H1 (cell line): Measurements from ENCODE around the gene SLC35D2. TPM values are rescaled to one million over a fixed set of nuclear protein-coding genes. Genes with fewer than 3 reads are reported as not detected.

Experiments used
- E2F6 ChIP-seq: IDR thresholded peaks from 2 replicates; pipeline ENCODE4 v1.6.1; 2012; ENCODE audit warnings: inconsistent platforms
- POU5F1 ChIP-seq: IDR thresholded peaks from 2 replicates; pipeline ENCODE4 v1.6.1; 2011; ENCODE audit warnings: low read depth, mild to moderate bottlenecking, low read length, moderate library complexity
- RAD21 ChIP-seq, 2 experiments: IDR thresholded peaks in 1 of 2; conservative IDR thresholded peaks in 1 of 2; 2 replicates each; pipeline ENCODE4 v1.6.1; 2011; ENCODE audit warnings: low read depth in 2 of 2, low read length in 2 of 2, improper control_type of control experiment in 1 of 2, inconsistent platforms in 1 of 2, mild to moderate bottlenecking in 1 of 2, moderate library complexity in 1 of 2
- SIN3A ChIP-seq, 2 experiments: IDR thresholded peaks in 1 of 2; conservative IDR thresholded peaks in 1 of 2; 2 replicates each; pipeline ENCODE4 v1.6.1; 2011 to 2012; ENCODE audit warnings: low read length in 2 of 2, improper control_type of control experiment in 1 of 2, low read depth in 1 of 2, mild to moderate bottlenecking in 1 of 2
- polyA plus RNA-seq, 7 experiments: library from polyadenylated mRNA; depleted of rRNA in 3 of 7; stranded (reverse) in 5 of 7; unstranded in 2 of 7; fragments of >200 nt in 5 of 7; fragments of 200-250 nt in 2 of 7; gene quantifications; 1 replicate in 5 of 7; 2 replicates in 1 of 7; 4 replicates in 1 of 7; pipeline versions ENCODE4 v1.2.1 to v1.2.3, GENCODE V29; 2011 to 2013; ENCODE audit warnings: missing spikeins in 2 of 7, mixed read lengths in 2 of 7
- total RNA-seq: library from RNA; stranded (reverse); fragmentation: NEBNext Ultra II Directional; extraction: Animal tissue kit (Norgen Biotek cat#: 25700); gene quantifications from 2 replicates; pipeline ENCODE4 v1.2.1, GENCODE V29; 2021

The SLC35D2 gene
- total and polyA plus RNA-seq, 2 of the 8 experiments (the other 6 are each of a cell fraction or from before 2014, with no cell fraction given), result 9.6 to 11.5 TPM

- no peak for TF ChIP-seq E2F6
- no peak for TF ChIP-seq POU5F1
- TF ChIP-seq RAD21 (IDR thresholded peaks at IDR 0.05 in 1 of 2, conservative IDR thresholded peaks at IDR 0.05 in 1 of 2; ENCODE audit: low read depth in 2 of 2, low read length in 2 of 2), result no peak
- no peak for TF ChIP-seq SIN3A (conservative IDR thresholded peaks at IDR 0.05 in 1 of 2, IDR thresholded peaks at IDR 0.05 in 1 of 2; ENCODE audit: low read depth in 1 of 2, low read length in 2 of 2)
Observed at GRCh38 chr9:96425500-96426169, 42.1 kb upstream of the SLC35D2 start (continued).
